Measurements from ENCODE around the gene TBX1.
"Not testable (repeated sequence)": the region's sequence is repeated elsewhere in the genome, so short reads cannot be mapped to it uniquely, and the experiment has no call there.

TBX1 gene

GRCh38 chr22:19785461-19786263 is 25.1 kb downstream of the TBX1 start:
- DNase-seq = no peak

GRCh38 chr22:19786264-19786585 is 25.6 kb downstream of the TBX1 start:
- DNase-seq = no peak

GRCh38 chr22:19786959-19787848 is 26.6 kb downstream of the TBX1 start:
- no peak for DNase-seq

GRCh38 chr22:19787849-19788141 is 27.2 kb downstream of the TBX1 start:
- DNase-seq = no peak

GRCh38 chr22:19788661-19789225 is 28.2 kb downstream of the TBX1 start:
- DNase-seq = no peak

- DNase-seq = no peak
Observed at GRCh38 chr22:19789406-19789805, 28.8 kb downstream of the TBX1 start.

- no peak for DNase-seq
Observed at GRCh38 chr22:19789828-19790227, 29.2 kb downstream of the TBX1 start.

- DNase-seq = no peak
Observed at GRCh38 chr22:19791243-19791642, 30.7 kb downstream of the TBX1 start.

GRCh38 chr22:19791894-19792293 is 31.3 kb downstream of the TBX1 start:
- no peak for DNase-seq

GRCh38 chr22:19792383-19792896 is 31.9 kb downstream of the TBX1 start:
- not testable (repeated sequence) for DNase-seq

GRCh38 chr22:19793161-19793560 is 32.6 kb downstream of the TBX1 start:
- no peak for DNase-seq

GRCh38 chr22:19793661-19794310 is 33.2 kb downstream of the TBX1 start:
- peak; percentile 66 for DNase-seq

- peak; percentile 24 for DNase-seq
Observed at GRCh38 chr22:19795617-19796008, 35.0 kb downstream of the TBX1 start.

GRCh38 chr22:19796160-19796559 is 35.6 kb downstream of the TBX1 start:
- no peak for DNase-seq

GRCh38 chr22:19797086-19798002 is 36.8 kb downstream of the TBX1 start:
- no peak for DNase-seq

- DNase-seq = no peak
Observed at GRCh38 chr22:19798003-19798665, 37.6 kb downstream of the TBX1 start.

GRCh38 chr22:19798891-19799293 is 38.3 kb downstream of the TBX1 start:
- no peak for DNase-seq

GRCh38 chr22:19799322-19800190 is 39.0 kb downstream of the TBX1 start:
- DNase-seq = peak; percentile 94

- no peak for DNase-seq
Observed at GRCh38 chr22:19800306-19800705, 39.7 kb downstream of the TBX1 start.

GRCh38 chr22:19800761-19801244 is 40.2 kb downstream of the TBX1 start:
- DNase-seq = peak; percentile 36
